HFFc6 (cell line): ENCODE results near the gene TMEM186. TPM values are rescaled to one million over a fixed set of nuclear protein-coding genes. Genes with fewer than 3 reads are reported as not detected.

Experiments
- DNase-seq: peaks from one replicate; pipeline ENCODE4 v3.0.0-alpha.2; 2018
- H3K27ac Mint-ChIP-seq: 2 replicates; pipeline ENCODE4 v1.8.0; 2020; ENCODE audit warnings: mild to moderate bottlenecking, mixed read lengths
- H3K27me3 Mint-ChIP-seq: 2 replicates; pipeline ENCODE4 v1.8.0; 2021; ENCODE audit warnings: mild to moderate bottlenecking, moderate library complexity, mixed read lengths; ENCODE audit not compliant: insufficient read depth
- H3K36me3 Mint-ChIP-seq: 2 replicates; pipeline ENCODE4 v1.8.0; 2021; ENCODE audit warnings: low read depth, mixed read lengths
- H3K4me1 Mint-ChIP-seq: 2 replicates; pipeline ENCODE4 v1.8.0; 2020; ENCODE audit warnings: low read depth, mixed read lengths
- H3K4me3 Mint-ChIP-seq: 2 replicates; pipeline ENCODE4 v1.8.0; 2020; ENCODE audit warnings: mild to moderate bottlenecking, moderate library complexity, mixed read lengths
- H3K9me3 Mint-ChIP-seq: 2 replicates; pipeline ENCODE4 v1.8.0; 2020; ENCODE audit warnings: mild to moderate bottlenecking, mixed read lengths
- total RNA-seq, 6 experiments: library from RNA; stranded (reverse); fragmentation: NEBNext Ultra II Directional; extraction: Animal tissue kit (Norgen Biotek cat#: 25700); gene quantifications; 2 replicates in 1 of 6; 3 replicates in 5 of 6; pipeline ENCODE4 v1.2.3, GENCODE V29; 2021
- TF ChIP-seq, protein P1 (sequence below): fragments of 200-600 bp; sonication (generic); IDR thresholded peaks from 2 replicates; pipeline ENCODE4 v1.5.0; 2021; ENCODE audit warnings: antibody characterized with exemption, mild to moderate bottlenecking

Gene TMEM186
- total RNA-seq, 6 experiments from 2014 or later: 5.2 to 9.1 (median 6.9) TPM

- Mint-ChIP-seq H3K27ac (no peak overlapping the region), H3K4me1 (peaks cover 4% of the 10 kb centered on the region; the same call in 1 of the 2 replicates)
- TF ChIP-seq, protein P1, sequence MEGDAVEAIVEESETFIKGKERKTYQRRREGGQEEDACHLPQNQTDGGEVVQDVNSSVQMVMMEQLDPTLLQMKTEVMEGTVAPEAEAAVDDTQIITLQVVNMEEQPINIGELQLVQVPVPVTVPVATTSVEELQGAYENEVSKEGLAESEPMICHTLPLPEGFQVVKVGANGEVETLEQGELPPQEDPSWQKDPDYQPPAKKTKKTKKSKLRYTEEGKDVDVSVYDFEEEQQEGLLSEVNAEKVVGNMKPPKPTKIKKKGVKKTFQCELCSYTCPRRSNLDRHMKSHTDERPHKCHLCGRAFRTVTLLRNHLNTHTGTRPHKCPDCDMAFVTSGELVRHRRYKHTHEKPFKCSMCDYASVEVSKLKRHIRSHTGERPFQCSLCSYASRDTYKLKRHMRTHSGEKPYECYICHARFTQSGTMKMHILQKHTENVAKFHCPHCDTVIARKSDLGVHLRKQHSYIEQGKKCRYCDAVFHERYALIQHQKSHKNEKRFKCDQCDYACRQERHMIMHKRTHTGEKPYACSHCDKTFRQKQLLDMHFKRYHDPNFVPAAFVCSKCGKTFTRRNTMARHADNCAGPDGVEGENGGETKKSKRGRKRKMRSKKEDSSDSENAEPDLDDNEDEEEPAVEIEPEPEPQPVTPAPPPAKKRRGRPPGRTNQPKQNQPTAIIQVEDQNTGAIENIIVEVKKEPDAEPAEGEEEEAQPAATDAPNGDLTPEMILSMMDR: no peak
Observed at GRCh38 chr16:8812162-8812843, 14.9 kb upstream of the TMEM186 start.

DNA sequence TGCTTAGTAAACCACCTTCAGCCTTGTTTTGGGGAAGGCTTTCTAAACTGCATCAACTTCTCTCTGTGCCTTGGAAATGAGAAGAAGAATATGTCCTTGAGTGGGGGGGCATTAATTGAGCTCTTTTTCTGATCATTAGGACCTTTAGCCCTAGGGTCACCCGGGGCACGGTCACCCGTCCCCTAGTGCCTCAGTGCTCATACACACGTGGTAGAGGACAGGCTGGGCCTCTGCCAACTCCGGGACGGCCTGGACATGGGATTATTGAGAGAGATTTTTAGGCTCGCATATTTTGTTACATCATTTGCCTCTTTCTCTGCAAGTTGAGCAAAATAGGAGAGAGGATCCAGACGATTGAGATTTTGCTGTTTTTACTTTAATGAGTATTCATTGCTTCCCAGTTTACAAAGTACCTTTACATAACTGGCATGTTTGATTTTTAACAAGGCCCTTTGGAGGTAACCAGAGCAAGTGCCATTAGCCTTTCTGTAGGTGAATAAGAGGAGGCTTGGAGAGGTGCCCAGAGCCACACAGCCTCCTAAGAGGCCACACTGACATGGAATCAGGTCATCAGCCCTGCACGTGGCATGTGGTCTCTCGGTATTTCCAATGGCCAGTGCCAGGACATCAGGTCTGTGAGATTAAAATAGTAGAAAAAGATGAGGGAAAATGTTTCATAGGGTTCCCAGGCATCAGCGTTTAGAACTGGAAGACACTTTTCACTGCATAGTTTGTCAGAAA is 11.3 kb upstream of the TMEM186 start:
- H3K4me1 Mint-ChIP-seq: no peaks in the 10 kb centered on the region
- H3K27me3 Mint-ChIP-seq: peaks cover 2% of the 10 kb centered on the region; the same call in 1 of the 2 replicates
- peaks cover 48% of the 10 kb centered on the region for H3K36me3 Mint-ChIP-seq

More at GRCh38 chr16:8812162-8812843, 14.9 kb upstream of the TMEM186 start:
- Mint-ChIP-seq H3K36me3 (peaks cover 49% of the 10 kb centered on the region), H3K4me3 (no peak overlapping the region), H3K27me3 (peaks cover 2% of the 10 kb centered on the region; the same call in 1 of the 2 replicates), H3K9me3 (no peaks in the 10 kb centered on the region)
- no peak for DNase-seq

GRCh38 chr16:8808009-8808408 is 10.6 kb upstream of the TMEM186 start:
- TF ChIP-seq, protein P1: no peak
- Mint-ChIP-seq H3K27me3 (peaks cover 2% of the 10 kb centered on the region; the same call in 1 of the 2 replicates), H3K36me3 (peaks cover 48% of the 10 kb centered on the region), H3K27ac (no peak overlapping the region), H3K4me3 (no peak overlapping the region), H3K9me3 (no peaks in the 10 kb centered on the region), H3K4me1 (no peaks in the 10 kb centered on the region)
- no peak for DNase-seq

More for the DNA sequence above, 11.3 kb upstream of the TMEM186 start:
- TF ChIP-seq, protein P1: no peak
- H3K27ac Mint-ChIP-seq: no peak overlapping the region
- no peaks in the 10 kb centered on the region for H3K9me3 Mint-ChIP-seq
- no peak overlapping the region for H3K4me3 Mint-ChIP-seq
- DNase-seq: no peak

DNA sequence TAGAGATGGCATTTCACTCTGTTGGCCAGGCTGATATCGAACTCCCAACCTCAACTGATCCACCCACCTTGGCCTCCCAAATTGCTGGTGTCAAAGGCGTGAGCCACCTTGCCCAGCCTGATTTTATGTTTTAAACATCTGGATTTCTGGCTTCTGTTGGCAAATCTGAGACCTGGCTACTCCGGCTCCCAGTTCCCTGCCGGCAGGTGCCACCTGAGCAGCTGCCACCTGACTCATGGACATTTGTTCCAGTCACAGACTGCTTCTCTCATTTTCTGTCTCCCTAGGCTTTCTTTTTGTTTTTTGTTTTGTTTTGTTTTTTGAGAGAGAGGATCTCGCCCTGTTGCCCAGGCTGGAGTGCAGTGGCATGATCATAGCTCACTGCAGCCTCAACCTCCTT is 9.8 kb upstream of the TMEM186 start:
- no peak overlapping the region for H3K4me3 Mint-ChIP-seq
- H3K27ac Mint-ChIP-seq: 0 out of 2 replicates have a peak overlapping the region, but pooled peaks have one; percentile 24
- H3K27me3 Mint-ChIP-seq: peaks cover 2% of the 10 kb centered on the region
- H3K36me3 Mint-ChIP-seq: peaks cover 49% of the 10 kb centered on the region
- DNase-seq: no peak
- no peaks in the 10 kb centered on the region for H3K4me1 Mint-ChIP-seq
- TF ChIP-seq, protein P1: no peak
- H3K9me3 Mint-ChIP-seq: no peaks in the 10 kb centered on the region

GRCh38 chr16:8806272-8806983 is 9.0 kb upstream of the TMEM186 start:
- no peak for DNase-seq
- TF ChIP-seq, protein P1: no peak
- H3K27me3 Mint-ChIP-seq: peaks cover 2% of the 10 kb centered on the region
- no peak overlapping the region for H3K4me3 Mint-ChIP-seq
- no peak overlapping the region; the same call in 1 of the 2 replicates for H3K27ac Mint-ChIP-seq
- peaks cover 52% of the 10 kb centered on the region for H3K36me3 Mint-ChIP-seq
- H3K9me3 Mint-ChIP-seq: no peaks in the 10 kb centered on the region
- no peaks in the 10 kb centered on the region for H3K4me1 Mint-ChIP-seq
